ENCODE measurements around the gene STATH. TPM values are rescaled to one million over a fixed set of nuclear protein-coding genes. Genes with fewer than 3 reads are reported as not detected.
"Not testable (repeated sequence)": the region's sequence is repeated elsewhere in the genome, so short reads cannot be mapped to it uniquely, and the experiment has no call there.

STATH gene
- total RNA-seq, 1 experiment from 2014 or later = not detected

DNA sequence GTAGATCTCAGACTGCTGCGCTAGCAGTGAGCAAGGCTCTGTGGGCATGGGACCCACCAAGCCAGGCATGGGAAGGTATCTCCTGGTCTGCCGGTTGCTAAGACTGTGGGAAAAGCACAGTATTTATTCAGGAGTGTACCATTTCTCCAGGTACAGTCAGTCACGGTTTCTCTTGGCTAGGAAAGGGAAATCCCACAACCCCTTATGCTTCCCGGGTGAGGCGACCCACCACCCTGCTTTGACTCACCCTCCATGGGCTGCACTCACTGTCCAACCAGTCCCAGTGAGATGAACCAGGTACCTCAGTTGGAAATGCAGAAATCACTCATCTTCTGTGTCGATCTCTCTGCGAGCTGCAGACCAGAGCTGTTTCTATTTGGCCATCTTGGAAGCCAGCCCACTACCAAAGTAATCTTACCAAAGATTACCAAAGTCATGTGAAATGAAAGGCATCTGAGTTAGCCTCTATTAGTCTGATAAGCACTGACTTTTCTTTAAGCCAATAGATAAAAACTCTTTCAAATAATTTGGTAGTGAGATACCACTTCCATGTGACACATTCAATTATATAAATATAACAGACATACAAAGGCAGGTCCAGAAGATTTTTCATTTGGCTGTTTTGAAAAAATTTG, 46.0 kb downstream of the STATH start:
- Histone ChIP-seq H4K20me1 (ENCODE audit: insufficient read depth) (no peaks in the 10 kb centered on the region), H3K9me3 (ENCODE audit: control insufficient read depth in 1 of 2, insufficient read depth in 1 of 2, low read depth in 1 of 2, low read length in 2 of 2) (no peaks in the 10 kb centered on the region), H3K9me2 (ENCODE audit: insufficient read depth) (no peaks in the 10 kb centered on the region), H3K36me3 (ENCODE audit: control insufficient read depth in 1 of 2, insufficient read depth in 2 of 2, low read length in 2 of 2) (no peaks in the 10 kb centered on the region), H3K9ac (ENCODE audit: low read length) (no peak overlapping the region), H3K4me3 (replicated peaks in 1 of 2; ENCODE audit: low read depth in 1 of 2, low read length in 2 of 2) (no peak overlapping the region), H3K27ac (ENCODE audit: low read depth, low read length) (no peak overlapping the region), H2AFZ (ENCODE audit: low read depth, low read length, poor library complexity, severe bottlenecking) (no peak overlapping the region), H3K4me1 (ENCODE audit: control insufficient read depth in 1 of 2, insufficient read depth in 2 of 2, low read length in 2 of 2) (no peaks in the 10 kb centered on the region), H3K79me2 (ENCODE audit: insufficient read depth, low read length) (no peaks in the 10 kb centered on the region), H3K4me2 (ENCODE audit: low read length) (no peak overlapping the region), H3K27me3 (ENCODE audit: insufficient read depth, low read length) (no peaks in the 10 kb centered on the region)
- POLR2A ChIA-PET = no interaction called here
- BruUV-seq (replicated peaks) = no TSS peak
- no peak for TF ChIP-seq SRF (IDR thresholded peaks at IDR 0.05; ENCODE audit: low read depth)
- TF ChIP-seq POLR2AphosphoS5 (IDR thresholded peaks at IDR 0.05; ENCODE audit: low read depth, low read length) = no peak
- TF ChIP-seq EZH2phosphoT487 (IDR thresholded peaks at IDR 0.05; ENCODE audit: borderline replicate concordance) = no peak
- TF ChIP-seq ZBTB33 (IDR thresholded peaks at IDR 0.05; ENCODE audit: extremely low read depth, insufficient replicate concordance, low read length) = no peak
- TF ChIP-seq, protein P1, sequence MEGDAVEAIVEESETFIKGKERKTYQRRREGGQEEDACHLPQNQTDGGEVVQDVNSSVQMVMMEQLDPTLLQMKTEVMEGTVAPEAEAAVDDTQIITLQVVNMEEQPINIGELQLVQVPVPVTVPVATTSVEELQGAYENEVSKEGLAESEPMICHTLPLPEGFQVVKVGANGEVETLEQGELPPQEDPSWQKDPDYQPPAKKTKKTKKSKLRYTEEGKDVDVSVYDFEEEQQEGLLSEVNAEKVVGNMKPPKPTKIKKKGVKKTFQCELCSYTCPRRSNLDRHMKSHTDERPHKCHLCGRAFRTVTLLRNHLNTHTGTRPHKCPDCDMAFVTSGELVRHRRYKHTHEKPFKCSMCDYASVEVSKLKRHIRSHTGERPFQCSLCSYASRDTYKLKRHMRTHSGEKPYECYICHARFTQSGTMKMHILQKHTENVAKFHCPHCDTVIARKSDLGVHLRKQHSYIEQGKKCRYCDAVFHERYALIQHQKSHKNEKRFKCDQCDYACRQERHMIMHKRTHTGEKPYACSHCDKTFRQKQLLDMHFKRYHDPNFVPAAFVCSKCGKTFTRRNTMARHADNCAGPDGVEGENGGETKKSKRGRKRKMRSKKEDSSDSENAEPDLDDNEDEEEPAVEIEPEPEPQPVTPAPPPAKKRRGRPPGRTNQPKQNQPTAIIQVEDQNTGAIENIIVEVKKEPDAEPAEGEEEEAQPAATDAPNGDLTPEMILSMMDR (IDR thresholded peaks at IDR 0.05 in 2 of 3, conservative IDR thresholded peaks at IDR 0.05 in 1 of 3; ENCODE audit: borderline replicate concordance in 1 of 3, insufficient read depth in 1 of 3, low read depth in 2 of 3, low read length in 2 of 3) = no peak
- no peak for TF ChIP-seq CBX3 (IDR thresholded peaks at IDR 0.05; ENCODE audit: low read depth)
- TF ChIP-seq, protein P2, sequence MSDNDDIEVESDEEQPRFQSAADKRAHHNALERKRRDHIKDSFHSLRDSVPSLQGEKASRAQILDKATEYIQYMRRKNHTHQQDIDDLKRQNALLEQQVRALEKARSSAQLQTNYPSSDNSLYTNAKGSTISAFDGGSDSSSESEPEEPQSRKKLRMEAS (IDR thresholded peaks at IDR 0.05) = no peak
- no peak for TF ChIP-seq POLR2A (IDR thresholded peaks at IDR 0.05; ENCODE audit: borderline replicate concordance, extremely low read depth, insufficient read depth, insufficient read length)
- no peak for TF ChIP-seq SP1 (IDR thresholded peaks at IDR 0.05; ENCODE audit: low read depth)
- TF ChIP-seq CEBPB (IDR thresholded peaks at IDR 0.05; ENCODE audit: low read depth) = no peak
- TF ChIP-seq FOSL1 (IDR thresholded peaks at IDR 0.05; ENCODE audit: low read depth) = no peak
- no peak for TF ChIP-seq REST (IDR thresholded peaks at IDR 0.05; ENCODE audit: low read depth)
- no peak for TF ChIP-seq ZFX (IDR thresholded peaks at IDR 0.05)
- DNase-seq (ENCODE audit: low read depth, low spot score) (no peak), ATAC-seq (no peak)
- RAD21 ChIA-PET (ENCODE audit: low non-redundant PET in 1 of 2, low total read pairs in 2 of 2, uncharacterized antibody in 2 of 2, unreplicated experiment in 2 of 2) = no interaction called here
- intact Hi-C loops (cut with micrococcal nuclease) = no loop called here
- CTCF ChIA-PET = no interaction called here

- DNase-seq (ENCODE audit: low read depth, low spot score); H3K4me2 ChIP-seq (ENCODE audit: low read length); H3K27me3 ChIP-seq (ENCODE audit: insufficient read depth, low read length); H3K4me1 ChIP-seq (ENCODE audit: control insufficient read depth in 1 of 2, insufficient read depth in 2 of 2, low read length in 2 of 2); H3K9ac ChIP-seq (ENCODE audit: low read length); BruUV-seq (replicated peaks); H3K9me2 ChIP-seq (ENCODE audit: insufficient read depth); RAD21 ChIA-PET (ENCODE audit: low non-redundant PET in 1 of 2, low total read pairs in 2 of 2, uncharacterized antibody in 2 of 2, unreplicated experiment in 2 of 2); POLR2A ChIA-PET; intact Hi-C loops (cut with micrococcal nuclease); H3K36me3 ChIP-seq (ENCODE audit: control insufficient read depth in 1 of 2, insufficient read depth in 2 of 2, low read length in 2 of 2); H3K9me3 ChIP-seq (ENCODE audit: control insufficient read depth in 1 of 2, insufficient read depth in 1 of 2, low read depth in 1 of 2, low read length in 2 of 2); CTCF ChIA-PET; H3K4me3 ChIP-seq (replicated peaks in 1 of 2; ENCODE audit: low read depth in 1 of 2, low read length in 2 of 2); H4K20me1 ChIP-seq (ENCODE audit: insufficient read depth); ATAC-seq; H2AFZ ChIP-seq (ENCODE audit: low read depth, low read length, poor library complexity, severe bottlenecking); H3K27ac ChIP-seq (ENCODE audit: low read depth, low read length); H3K79me2 ChIP-seq (ENCODE audit: insufficient read depth, low read length): not testable (repeated sequence)
Measured at GRCh38 chr4:70050138-70050537, 54.4 kb downstream of the STATH start, which contains the start of gene HTN1. Gene HTN1 (plus strand): TSS chr4:70050438. CDS start chr4:70053077, 2,639 bp downstream.
